OCI-LY3 (cell line): ENCODE measurements around the gene LHX5.

Experiments
- H2AFZ ChIP-seq: fragments of 200-600, 300-600 bp; shearing (Covaris generic); 2 replicates; pipeline ENCODE4 v1.6.0; 2014; ENCODE audit warnings: antibody characterized with exemption, low read depth, low read length
- H3K27ac ChIP-seq: fragments of 200-600, 300-600 bp; sonication (generic); 2 replicates; pipeline ENCODE4 v1.5.1; 2014; ENCODE audit warnings: mild to moderate bottlenecking, low read length, moderate library complexity, mixed read lengths
- H3K27me3 ChIP-seq: fragments of 200-600, 300-600 bp; sonication (generic); 2 replicates; pipeline ENCODE4 v1.6.1; 2014; ENCODE audit warnings: low read depth, low read length, mixed read lengths
- H3K36me3 ChIP-seq: fragments of 200-600, 300-600 bp; sonication (generic); replicated peaks from 2 replicates; pipeline ENCODE3; 2014; ENCODE audit warnings: low read depth, low read length, mixed read lengths
- H3K4me1 ChIP-seq: fragments of 300-600, 200-600 bp; sonication (generic); 2 replicates; pipeline ENCODE4 v1.6.1; 2014; ENCODE audit warnings: low read length, mixed read lengths
- H3K4me2 ChIP-seq: fragments of 200-600, 300-600 bp; sonication (generic); 2 replicates; pipeline ENCODE4 v1.6.1; 2014; ENCODE audit warnings: low read length, mixed read lengths
- H3K4me3 ChIP-seq: fragments of 300-600, 200-600 bp; sonication (generic); 2 replicates; pipeline ENCODE4 v1.5.1; 2014; ENCODE audit warnings: antibody characterized with exemption, mild to moderate bottlenecking, low read length, moderate library complexity
- H3K79me2 ChIP-seq: fragments of 300-600, 200-600 bp; shearing (Covaris generic); 2 replicates; pipeline ENCODE4 v1.6.1; 2014; ENCODE audit warnings: mild to moderate bottlenecking, low read length, mixed read lengths
- H3K9ac ChIP-seq: fragments of 300-600, 200-600 bp; shearing (Covaris generic); 2 replicates; pipeline ENCODE4 v1.6.0; 2014; ENCODE audit warnings: mild to moderate bottlenecking, low read length, moderate library complexity
- H3K9me3 ChIP-seq: fragments of 200-600, 300-600 bp; shearing (Covaris generic); 2 replicates; pipeline ENCODE4 v1.6.1; 2014; ENCODE audit warnings: low read length, mixed read lengths; ENCODE audit not compliant: insufficient read depth
- H4K20me1 ChIP-seq: fragments of 200-600, 300-600 bp; sonication (generic); 2 replicates; pipeline ENCODE4 v1.6.1; 2016; ENCODE audit warnings: low read length, mixed read lengths; ENCODE audit not compliant: insufficient read depth
- EZH2phosphoT487 ChIP-seq: fragments of 200-600 bp; shearing (Covaris generic); IDR thresholded peaks from 2 replicates; pipeline ENCODE4 v1.6.1; 2018; ENCODE audit warnings: antibody characterized with exemption, mixed run types, low read depth
- TF ChIP-seq, protein P1 (sequence below): fragments of 200-600, 300-600 bp; sonication (generic); IDR thresholded peaks from 2 replicates; pipeline ENCODE4 v1.5.1; 2014; ENCODE audit warnings: antibody characterized with exemption, low read length, low read depth

Gene LHX5

DNA sequence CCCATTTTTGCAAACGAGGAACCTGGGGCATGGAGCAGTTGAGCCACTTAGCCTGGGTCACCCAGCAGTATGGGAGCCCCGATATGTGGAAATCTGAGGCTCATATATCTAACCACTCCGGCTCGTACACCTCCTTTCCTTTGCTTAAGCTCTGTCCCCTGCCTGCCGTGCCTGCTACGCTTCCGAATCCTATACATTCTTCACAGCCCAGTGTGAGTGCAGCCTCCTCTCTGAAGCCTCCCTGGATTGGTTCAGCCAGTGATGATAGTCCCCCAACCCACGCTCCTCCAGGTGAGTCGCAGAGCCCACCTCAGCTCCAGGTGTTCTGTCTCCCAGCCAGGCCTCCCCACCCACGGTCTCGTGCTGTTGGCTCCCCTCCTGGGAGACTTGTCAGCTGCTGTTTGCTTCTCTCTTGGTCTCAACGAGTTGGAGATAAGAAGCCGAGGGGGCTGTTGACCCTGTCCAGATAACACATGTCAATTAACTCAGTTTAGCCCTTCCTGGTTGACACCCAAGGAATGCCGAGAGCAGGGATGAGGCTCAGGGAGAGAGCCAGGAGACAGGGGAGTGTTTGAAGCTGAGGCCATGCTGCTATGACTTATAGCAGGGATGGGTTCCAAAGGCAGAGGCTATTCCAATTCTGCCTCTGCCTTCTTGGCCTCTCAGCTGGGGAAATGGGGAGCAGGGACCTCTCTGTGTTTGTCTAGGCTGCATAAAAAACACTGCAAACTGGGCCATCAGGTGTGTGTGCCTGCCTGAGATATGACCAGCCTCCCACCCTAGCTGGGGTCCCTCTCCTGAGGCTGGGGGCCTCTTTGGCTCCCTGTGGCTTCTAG lies 30.5 kb downstream of the LHX5 start:
- Histone ChIP-seq H3K4me2 (no peak overlapping the region), H3K9ac (no peak overlapping the region), H3K36me3 (no peaks in the 10 kb centered on the region), H3K4me3 (no peak overlapping the region), H3K4me1 (no peaks in the 10 kb centered on the region), H2AFZ (no peak overlapping the region), H3K79me2 (no peaks in the 10 kb centered on the region), H3K27ac (no peak overlapping the region), H3K27me3 (peaks cover 57% of the 10 kb centered on the region), H4K20me1 (no peaks in the 10 kb centered on the region), H3K9me3 (no peaks in the 10 kb centered on the region)
- no peak for TF ChIP-seq EZH2phosphoT487
- TF ChIP-seq, protein P1, sequence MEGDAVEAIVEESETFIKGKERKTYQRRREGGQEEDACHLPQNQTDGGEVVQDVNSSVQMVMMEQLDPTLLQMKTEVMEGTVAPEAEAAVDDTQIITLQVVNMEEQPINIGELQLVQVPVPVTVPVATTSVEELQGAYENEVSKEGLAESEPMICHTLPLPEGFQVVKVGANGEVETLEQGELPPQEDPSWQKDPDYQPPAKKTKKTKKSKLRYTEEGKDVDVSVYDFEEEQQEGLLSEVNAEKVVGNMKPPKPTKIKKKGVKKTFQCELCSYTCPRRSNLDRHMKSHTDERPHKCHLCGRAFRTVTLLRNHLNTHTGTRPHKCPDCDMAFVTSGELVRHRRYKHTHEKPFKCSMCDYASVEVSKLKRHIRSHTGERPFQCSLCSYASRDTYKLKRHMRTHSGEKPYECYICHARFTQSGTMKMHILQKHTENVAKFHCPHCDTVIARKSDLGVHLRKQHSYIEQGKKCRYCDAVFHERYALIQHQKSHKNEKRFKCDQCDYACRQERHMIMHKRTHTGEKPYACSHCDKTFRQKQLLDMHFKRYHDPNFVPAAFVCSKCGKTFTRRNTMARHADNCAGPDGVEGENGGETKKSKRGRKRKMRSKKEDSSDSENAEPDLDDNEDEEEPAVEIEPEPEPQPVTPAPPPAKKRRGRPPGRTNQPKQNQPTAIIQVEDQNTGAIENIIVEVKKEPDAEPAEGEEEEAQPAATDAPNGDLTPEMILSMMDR: no peak

GRCh38 chr12:113440336-113440735 lies 31.3 kb downstream of the LHX5 start:
- Histone ChIP-seq H3K4me2 (no peak overlapping the region), H3K36me3 (no peaks in the 10 kb centered on the region), H3K9me3 (no peaks in the 10 kb centered on the region), H3K9ac (no peak overlapping the region), H3K27ac (no peak overlapping the region), H3K79me2 (no peaks in the 10 kb centered on the region), H3K27me3 (peaks cover 57% of the 10 kb centered on the region), H2AFZ (no peak overlapping the region), H4K20me1 (no peaks in the 10 kb centered on the region), H3K4me3 (no peak overlapping the region), H3K4me1 (no peaks in the 10 kb centered on the region)
- TF ChIP-seq, protein P1: no peak
- TF ChIP-seq EZH2phosphoT487: no peak

DNA sequence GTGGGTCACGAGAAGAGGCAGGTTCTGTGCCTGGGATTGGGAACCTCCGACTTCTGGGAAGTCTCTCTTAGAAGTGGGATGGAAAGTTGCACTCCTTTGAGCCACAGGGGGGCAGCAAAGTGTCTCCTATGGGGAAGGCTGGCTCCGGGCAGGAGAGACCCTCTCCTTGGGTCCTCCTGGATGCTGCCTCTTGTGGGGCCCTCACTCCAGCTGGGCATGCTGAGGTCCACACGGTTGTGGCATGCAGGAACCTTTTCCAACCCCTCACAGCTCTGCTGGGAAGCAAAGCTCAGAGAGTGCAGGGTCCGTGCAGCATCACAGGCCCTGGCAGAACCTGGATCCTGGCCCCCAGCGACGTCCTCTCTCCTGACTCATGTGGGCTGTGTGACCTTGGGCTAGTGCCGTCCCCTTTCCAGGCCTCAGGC lies 32.1 kb downstream of the LHX5 start:
- TF ChIP-seq EZH2phosphoT487: no peak
- TF ChIP-seq, protein P1: peak; percentile 91
- Histone ChIP-seq H3K4me3 (no peak overlapping the region), H3K27ac (no peak overlapping the region), H3K9ac (no peak overlapping the region), H3K9me3 (no peaks in the 10 kb centered on the region), H4K20me1 (no peaks in the 10 kb centered on the region), H2AFZ (no peak overlapping the region), H3K27me3 (peaks cover 54% of the 10 kb centered on the region), H3K4me1 (no peaks in the 10 kb centered on the region), H3K4me2 (no peak overlapping the region), H3K36me3 (no peaks in the 10 kb centered on the region), H3K79me2 (no peaks in the 10 kb centered on the region)

- no peak overlapping the region for H3K4me3 ChIP-seq
- no peak overlapping the region for H3K4me2 ChIP-seq
- H3K36me3 ChIP-seq: no peaks in the 10 kb centered on the region
- H3K27ac ChIP-seq: no peak overlapping the region
- no peaks in the 10 kb centered on the region for H3K9me3 ChIP-seq
- no peaks in the 10 kb centered on the region for H3K4me1 ChIP-seq
- TF ChIP-seq EZH2phosphoT487: no peak
- TF ChIP-seq, protein P1: no peak
- H2AFZ ChIP-seq: no peak overlapping the region
- H4K20me1 ChIP-seq: no peaks in the 10 kb centered on the region
- H3K79me2 ChIP-seq: no peaks in the 10 kb centered on the region
- peaks cover 54% of the 10 kb centered on the region for H3K27me3 ChIP-seq
- no peak overlapping the region for H3K9ac ChIP-seq
These were observed 32.4 kb downstream of the LHX5 start for GRCh38 chr12:113439301-113439597.
